NCI-H446 (cell line): ENCODE measurements around the gene POMT2.
"Not testable (repeated sequence)": the region's sequence is repeated elsewhere in the genome, so short reads cannot be mapped to it uniquely, and the experiment has no call there.

Source experiments
- DNase-seq, 2 experiments: peaks; one replicate each; lab custom pipeline; 2025; lab: John Stamatoyannopoulos, UW

The POMT2 gene

GRCh38 chr14:77301103-77301502, 19.6 kb downstream of the POMT2 start:
- DNase-seq, result peak; percentile 40 to 82

GRCh38 chr14:77299771-77300170, 20.9 kb downstream of the POMT2 start:
- no peak for DNase-seq

DNA sequence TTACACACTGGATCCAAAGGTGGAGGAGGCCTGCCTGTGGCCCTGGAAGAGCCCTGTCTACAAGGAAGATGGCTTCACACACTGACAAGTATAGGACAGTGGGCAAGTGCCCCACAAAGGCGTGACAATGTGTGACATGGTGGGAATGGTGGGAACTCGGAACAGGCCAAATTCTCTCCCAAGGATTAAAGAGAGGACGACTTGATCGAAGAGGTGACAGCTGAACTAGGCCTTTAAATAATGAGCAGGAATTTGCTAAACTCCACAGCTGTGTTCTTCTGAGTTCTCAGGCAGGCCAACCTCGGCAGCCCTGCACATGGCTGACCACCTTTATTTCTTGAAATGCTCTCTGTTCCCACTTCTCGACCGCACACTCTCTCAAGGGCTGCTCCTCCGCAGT, 23.8 kb downstream of the POMT2 start:
- DNase-seq, result no peak

- DNase-seq, result no peak
Measured at GRCh38 chr14:77296155-77296554, 24.5 kb downstream of the POMT2 start.

DNA sequence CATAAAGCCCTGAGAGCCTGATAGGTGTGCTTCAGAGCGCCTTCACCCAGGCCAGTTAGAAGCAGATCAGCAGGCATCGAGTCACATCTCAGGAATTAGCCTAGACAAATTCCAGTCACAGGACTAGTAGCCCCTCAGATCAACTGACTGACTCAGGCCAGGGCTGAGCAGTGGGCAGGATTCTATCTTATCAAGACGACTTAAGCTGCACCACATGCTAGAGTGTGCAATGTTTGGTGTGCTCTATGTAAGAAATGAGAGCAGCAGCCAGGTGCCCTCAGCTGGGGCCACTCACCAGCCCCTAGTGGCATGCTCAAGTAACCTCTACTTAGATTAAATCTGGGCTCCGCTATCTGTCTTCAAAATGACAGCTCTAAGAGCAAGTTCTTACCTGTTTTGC, 30.0 kb downstream of the POMT2 start:
- no peak for DNase-seq

GRCh38 chr14:77286576-77286975, 34.1 kb downstream of the POMT2 start:
- DNase-seq, result no peak

DNA sequence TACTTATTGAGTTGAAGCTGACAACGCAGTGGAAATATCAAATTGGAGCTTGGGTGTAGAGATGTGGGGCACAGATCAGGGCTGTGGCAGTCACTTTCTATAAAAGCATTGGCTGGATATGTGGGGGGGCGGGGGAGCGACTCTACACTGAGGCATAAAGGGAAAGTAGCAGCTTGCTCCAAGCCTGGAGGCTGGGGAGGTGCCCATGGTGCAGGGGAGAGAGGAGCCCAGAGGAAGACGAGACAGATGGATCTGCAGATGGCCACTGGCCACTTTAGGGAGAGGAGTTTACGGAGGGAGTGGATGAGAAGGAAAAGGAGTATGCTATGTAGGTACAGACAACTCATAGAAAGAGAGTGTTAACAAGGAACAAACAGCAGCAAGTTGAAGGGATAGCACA, 36.2 kb downstream of the POMT2 start:
- DNase-seq, result peak in 1 of 2 experiments; percentile 65

- peak in 1 of 2 experiments; percentile 56 for DNase-seq
Measured at GRCh38 chr14:77284066-77284465, 36.6 kb downstream of the POMT2 start.

DNA sequence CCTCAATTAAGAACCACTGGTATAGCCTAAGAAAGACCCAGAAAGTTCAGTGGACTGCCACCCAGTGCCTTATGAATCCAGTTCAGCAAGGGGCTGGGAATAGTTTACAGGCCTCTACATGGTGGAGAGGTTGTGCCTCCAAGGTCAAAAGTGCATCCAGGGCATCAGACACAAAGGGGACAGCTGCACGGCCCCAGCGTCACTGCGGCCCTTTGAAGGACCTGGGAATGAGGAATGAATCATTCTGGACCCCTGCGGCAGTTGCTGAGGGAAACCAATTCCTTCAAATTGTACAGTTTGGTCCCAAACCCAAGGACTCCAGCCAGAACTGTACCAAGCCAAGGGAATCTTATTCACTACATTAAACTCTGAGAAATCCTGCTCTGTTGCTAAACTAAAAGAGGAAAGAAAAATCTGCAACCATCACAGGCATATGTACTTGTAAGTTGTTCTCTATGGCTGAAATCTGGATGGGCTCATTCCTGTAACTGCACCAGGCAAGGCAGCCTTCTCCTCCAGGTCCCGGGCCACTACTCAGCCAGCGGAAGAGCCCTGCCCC, 38.8 kb downstream of the POMT2 start:
- no peak for DNase-seq

DNA sequence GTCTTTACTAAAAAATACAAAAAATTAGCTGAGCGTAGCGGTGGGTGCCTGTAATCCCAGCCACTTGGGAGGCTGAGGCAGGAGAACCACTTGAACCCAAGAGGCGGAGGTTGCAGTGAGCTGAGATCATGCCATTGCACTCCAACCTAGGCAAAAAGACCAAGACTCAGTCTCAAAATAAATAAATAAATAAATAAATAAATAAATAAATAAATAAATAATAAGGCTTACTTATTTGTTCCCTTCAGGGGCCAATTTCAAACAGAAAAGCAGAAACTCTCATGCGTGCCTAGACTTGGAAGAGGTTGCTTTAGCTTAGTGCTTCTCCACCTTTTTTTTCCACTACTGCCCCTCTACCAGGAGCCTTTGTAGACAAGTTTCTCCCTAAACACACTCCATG, 39.8 kb downstream of the POMT2 start:
- DNase-seq, result not testable (repeated sequence)

- DNase-seq, result no peak
Measured at GRCh38 chr14:77279719-77280118, 41.0 kb downstream of the POMT2 start.

DNA sequence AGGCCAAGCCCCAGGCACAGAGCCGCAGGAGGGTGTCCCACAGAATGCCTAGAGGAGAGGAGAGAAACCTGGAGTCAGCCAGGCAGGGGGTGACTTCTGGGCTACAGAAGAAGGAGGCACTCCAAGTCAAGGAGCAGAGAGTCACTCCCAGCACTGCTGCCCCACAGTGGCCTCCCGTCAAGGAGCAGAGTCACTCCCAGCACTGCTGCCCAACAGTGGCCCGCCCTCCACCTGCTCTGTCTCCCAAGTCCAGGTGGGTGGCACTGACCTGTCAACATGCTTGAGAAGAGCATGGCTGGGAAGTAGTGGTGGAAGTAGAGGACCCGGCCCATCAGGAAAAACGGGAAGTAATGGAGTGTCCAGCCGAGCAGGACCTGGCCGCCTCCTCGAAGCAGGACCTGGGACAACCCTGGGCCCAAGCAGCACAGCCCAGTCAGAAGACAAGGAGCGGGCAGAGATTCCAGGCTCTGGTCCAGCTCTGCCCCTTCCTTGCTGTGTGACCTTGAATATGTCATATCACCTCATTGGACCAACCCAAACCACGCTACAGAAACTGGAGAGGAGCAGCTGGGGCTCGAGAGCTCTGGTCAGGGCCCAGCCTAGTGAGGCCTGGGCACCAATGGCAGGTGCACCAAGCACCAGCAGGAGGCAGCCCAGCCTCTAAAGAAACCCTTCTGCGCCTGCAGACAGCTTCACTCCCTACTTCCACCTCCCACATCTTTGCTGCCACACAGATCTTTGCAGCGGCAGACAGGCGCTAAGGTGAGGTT, 42.0 kb downstream of the POMT2 start:
- no peak for DNase-seq

- DNase-seq, result no peak
Measured at GRCh38 chr14:77276959-77277358, 43.7 kb downstream of the POMT2 start.

- DNase-seq, result no peak
Measured at GRCh38 chr14:77276295-77276935, 44.3 kb downstream of the POMT2 start.

GRCh38 chr14:77275601-77276017, 45.1 kb downstream of the POMT2 start:
- DNase-seq, result peak; percentile 69 to 78

GRCh38 chr14:77275041-77275580, 45.6 kb downstream of the POMT2 start:
- DNase-seq, result peak; percentile 59 to 89

- no peak for DNase-seq
Measured at GRCh38 chr14:77273796-77274195, 46.9 kb downstream of the POMT2 start.

DNA sequence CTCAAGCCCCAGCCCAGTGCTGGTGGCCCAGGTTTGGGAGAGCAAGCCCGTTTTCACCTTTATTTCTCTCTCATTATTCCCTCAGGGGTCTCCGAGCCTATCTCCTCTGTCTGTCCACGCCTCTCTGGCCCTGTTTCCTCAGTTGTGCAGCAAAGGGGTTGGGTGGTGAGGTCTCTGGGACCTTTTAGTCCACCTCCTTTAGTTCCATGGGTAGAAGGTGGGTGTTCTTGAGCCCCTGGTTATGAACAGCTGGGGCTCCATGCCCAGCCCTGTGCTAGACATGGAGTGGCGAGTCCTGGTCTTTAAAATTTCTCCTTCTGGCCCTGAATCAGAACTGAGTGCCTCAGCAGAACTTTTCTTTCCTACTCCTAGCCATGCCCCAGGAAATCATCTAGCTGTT, 48.4 kb downstream of the POMT2 start:
- DNase-seq, result no peak

- DNase-seq, result no peak
Measured at GRCh38 chr14:77271113-77271710, 49.5 kb downstream of the POMT2 start, which contains the start of gene NGB. TSS of gene NGB (minus strand) at chr14:77271206. CDS start at chr14:77270937, 269 bp downstream.

DNA sequence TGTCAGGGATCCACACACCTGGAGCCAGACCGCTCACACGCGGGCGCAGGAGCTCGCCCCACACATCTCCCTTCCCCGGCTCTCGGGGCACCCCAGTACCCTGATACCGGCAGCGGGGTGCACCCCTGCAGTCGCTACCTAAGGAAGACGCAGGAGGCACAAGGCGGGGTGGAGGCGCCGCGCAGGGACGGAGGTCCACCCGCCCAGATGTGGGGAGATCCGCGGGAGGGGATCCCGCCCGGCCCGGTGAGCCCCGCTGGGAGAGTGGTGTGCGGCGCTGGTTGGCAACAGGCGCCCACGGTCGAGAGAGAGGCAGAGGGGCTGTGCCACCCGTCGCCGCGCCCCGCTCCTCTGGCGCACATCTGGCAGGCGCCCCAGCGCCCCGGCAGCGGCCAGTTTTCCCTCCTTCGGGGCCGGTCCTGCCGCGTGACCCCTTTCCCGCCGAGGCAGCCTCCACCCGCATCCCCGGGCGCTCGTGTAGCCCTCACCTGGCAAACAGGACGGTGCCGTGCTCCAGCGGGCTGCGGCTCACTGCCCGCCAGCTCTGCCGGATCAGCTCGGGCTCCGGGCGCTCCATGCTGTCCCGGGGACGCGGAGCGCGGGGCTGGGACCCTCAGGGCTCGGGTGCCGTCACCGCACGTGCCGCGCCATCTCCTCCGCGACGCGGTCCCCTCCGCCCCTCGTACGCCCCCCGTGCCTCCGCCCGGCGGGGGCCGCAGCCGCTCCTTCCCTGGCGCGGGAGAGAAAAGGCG, 50.1 kb downstream of the POMT2 start:
- DNase-seq, result no peak

- DNase-seq, result no peak
Measured at GRCh38 chr14:77268989-77269600, 51.6 kb downstream of the POMT2 start.
